ENCODE measurements around the gene DNAH2.

DNA sequence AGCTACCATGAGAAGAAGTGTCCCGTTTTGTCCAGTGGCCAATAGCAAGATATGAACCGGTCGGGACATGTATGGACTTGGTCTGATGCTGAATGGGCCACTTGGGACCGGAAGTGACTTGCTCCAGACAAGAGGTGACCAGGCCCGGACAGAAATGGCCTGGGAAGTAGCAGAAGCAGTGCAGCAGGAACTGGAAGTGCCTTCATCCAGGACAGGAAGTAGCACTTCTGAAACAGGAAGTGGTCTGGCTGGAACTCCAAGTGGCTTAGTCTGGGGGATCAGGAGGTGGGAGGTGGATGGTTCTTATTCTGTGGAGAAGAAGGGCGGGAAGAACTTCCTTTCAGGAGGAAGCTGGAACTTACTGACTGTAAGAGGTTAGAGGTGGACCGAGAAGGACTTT is 7.2 kb upstream of the DNAH2 start:
- TF ChIP-seq HMGXB4 (CRISPR knock-in tag; IDR thresholded peaks at IDR 0.05; ENCODE audit: borderline replicate concordance in 1 of 2, low read depth in 1 of 2) (no peak), SP1 (IDR thresholded peaks at IDR 0.05) (no peak), SP1 (CRISPR knock-in tag; IDR thresholded peaks at IDR 0.05) (no peak), ZNF569 (CRISPR knock-in tag; IDR thresholded peaks at IDR 0.05; ENCODE audit: borderline replicate concordance) (no peak), KDM5B (CRISPR knock-in tag; IDR thresholded peaks at IDR 0.05; ENCODE audit: borderline replicate concordance) (no peak), ZNF138 (CRISPR knock-in tag; IDR thresholded peaks at IDR 0.05; ENCODE audit: low read depth) (no peak), CTCF (CRISPR knock-in tag; IDR thresholded peaks at IDR 0.05) (no peak), MEIS2 (CRISPR knock-in tag; IDR thresholded peaks at IDR 0.05) (no peak), PRPF4 (IDR thresholded peaks at IDR 0.05; ENCODE audit: low read depth, low read length, poor library complexity, severe bottlenecking) (no peak), ESRRA (CRISPR knock-in tag; IDR thresholded peaks at IDR 0.05; ENCODE audit: low read depth) (no peak), TCF7L2 (IDR thresholded peaks at IDR 0.05; ENCODE audit: low read depth, low read length) (no peak)
